CD4-positive, CD25-positive, alpha-beta regulatory T cell (primary cell): ENCODE data around the gene CEP57L1. TPM values are rescaled to one million over a fixed set of nuclear protein-coding genes. Genes with fewer than 3 reads are reported as not detected.

Experiments used
- polyA plus RNA-seq, 4 donors: library from polyadenylated mRNA; unstranded; fragments of 300-500 nt; fragmentation: Illumina TruSeq; gene quantifications; one replicate each; pipeline ENCODE4 v1.2.3, GENCODE V29; 2021
- total RNA-seq: library from RNA; stranded (reverse); gene quantifications from one replicate; pipeline ENCODE4 v1.2.3, GENCODE V29; 2022

The CEP57L1 gene
- total and polyA plus RNA-seq, 5 donors from 2014 or later, result 6.6 to 12.4 (median 7.2) TPM

Other genes starting within 250 kb of the CEP57L1 start
- 12.5 TPM for gene ARMC2, start 247.1 kb upstream of the CEP57L1 start, total RNA-seq
- 1 to 10 TPM; 3.5 to 8.4 (median 6.5) TPM for gene ARMC2, start 247.1 kb upstream of the CEP57L1 start, polyA plus RNA-seq
- gene SESN1, start 661 bp upstream of the CEP57L1 start, total RNA-seq, result 51.8 TPM
- 10 to 100 TPM; 15.8 to 59.6 (median 37.4) TPM for gene SESN1, start 661 bp upstream of the CEP57L1 start, polyA plus RNA-seq